ENCODE measurements around the gene CDH13.

DNA sequence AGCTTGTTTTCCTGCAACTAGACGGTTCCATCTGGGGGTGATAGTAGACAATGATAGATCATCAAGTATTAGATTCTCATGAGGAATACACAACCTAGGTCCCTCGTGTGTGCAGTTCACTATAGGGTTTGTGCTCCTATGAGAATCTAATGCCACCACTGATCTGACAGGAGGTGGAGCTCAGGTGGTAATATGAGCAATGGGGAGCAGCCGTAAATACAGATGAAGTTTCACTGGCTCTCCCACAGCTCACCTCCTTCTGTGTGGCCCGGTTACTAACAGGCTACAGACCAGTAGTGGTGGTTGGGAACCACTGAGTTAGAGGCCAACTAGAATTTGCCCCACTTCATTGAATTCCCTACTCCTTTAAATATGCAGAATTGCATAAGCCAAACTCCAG, 1033.5 kb downstream of the CDH13 start:
- TF ChIP-seq, protein P1, sequence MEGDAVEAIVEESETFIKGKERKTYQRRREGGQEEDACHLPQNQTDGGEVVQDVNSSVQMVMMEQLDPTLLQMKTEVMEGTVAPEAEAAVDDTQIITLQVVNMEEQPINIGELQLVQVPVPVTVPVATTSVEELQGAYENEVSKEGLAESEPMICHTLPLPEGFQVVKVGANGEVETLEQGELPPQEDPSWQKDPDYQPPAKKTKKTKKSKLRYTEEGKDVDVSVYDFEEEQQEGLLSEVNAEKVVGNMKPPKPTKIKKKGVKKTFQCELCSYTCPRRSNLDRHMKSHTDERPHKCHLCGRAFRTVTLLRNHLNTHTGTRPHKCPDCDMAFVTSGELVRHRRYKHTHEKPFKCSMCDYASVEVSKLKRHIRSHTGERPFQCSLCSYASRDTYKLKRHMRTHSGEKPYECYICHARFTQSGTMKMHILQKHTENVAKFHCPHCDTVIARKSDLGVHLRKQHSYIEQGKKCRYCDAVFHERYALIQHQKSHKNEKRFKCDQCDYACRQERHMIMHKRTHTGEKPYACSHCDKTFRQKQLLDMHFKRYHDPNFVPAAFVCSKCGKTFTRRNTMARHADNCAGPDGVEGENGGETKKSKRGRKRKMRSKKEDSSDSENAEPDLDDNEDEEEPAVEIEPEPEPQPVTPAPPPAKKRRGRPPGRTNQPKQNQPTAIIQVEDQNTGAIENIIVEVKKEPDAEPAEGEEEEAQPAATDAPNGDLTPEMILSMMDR (IDR thresholded peaks at IDR 0.05; ENCODE audit: extremely low read depth in 1 of 2, insufficient read depth in 1 of 2, low read depth in 1 of 2, low read length in 2 of 2) = no peak
- TF ChIP-seq POLR2A (IDR thresholded peaks at IDR 0.05; ENCODE audit: low read depth, low read length) (no peak), POLR2AphosphoS5 (IDR thresholded peaks at IDR 0.05; ENCODE audit: insufficient read depth, low read depth, low read length) (no peak), EZH2 (IDR thresholded peaks at IDR 0.05; ENCODE audit: borderline replicate concordance, low read depth, low read length, severe bottlenecking) (no peak), MAX (IDR thresholded peaks at IDR 0.05; ENCODE audit: insufficient read depth, insufficient read length) (no peak), MYC (IDR thresholded peaks at IDR 0.05; ENCODE audit: low read depth, low read length) (no peak), FOS (IDR thresholded peaks at IDR 0.05; ENCODE audit: borderline replicate concordance, insufficient read depth, low read length) (no peak)

All from endothelial cell of umbilical vein (primary cell).